HG03469 (cell line): ENCODE measurements around the gene WDR45.

Experiments used
- ATAC-seq: cut with Tn5 transposase; IDR thresholded peaks from one replicate; pipeline ENCODE4 v1.9.1; 2021; ENCODE audit warnings: mild to moderate bottlenecking, moderate library complexity, moderate number of reproducible peaks; ENCODE audit not compliant: unreplicated experiment

WDR45 gene

GRCh38 chrX:49075347-49075746 is 4.3 kb downstream of the WDR45 start:
- no peak for ATAC-seq

- ATAC-seq, result peak; percentile 56
Observed at GRCh38 chrX:49073601-49074575, 5.8 kb downstream of the WDR45 start, which contains the start of gene PRAF2. PRAF2 (minus strand) TSS chrX:49074002; CDS start chrX:49073987, 15 bp downstream.

GRCh38 chrX:49072712-49073095 is 7.0 kb downstream of the WDR45 start:
- ATAC-seq, result no peak

GRCh38 chrX:49071877-49072711 is 7.6 kb downstream of the WDR45 start:
- no peak for ATAC-seq

- ATAC-seq, result no peak
Observed at GRCh38 chrX:49070988-49071387, 8.7 kb downstream of the WDR45 start.

DNA sequence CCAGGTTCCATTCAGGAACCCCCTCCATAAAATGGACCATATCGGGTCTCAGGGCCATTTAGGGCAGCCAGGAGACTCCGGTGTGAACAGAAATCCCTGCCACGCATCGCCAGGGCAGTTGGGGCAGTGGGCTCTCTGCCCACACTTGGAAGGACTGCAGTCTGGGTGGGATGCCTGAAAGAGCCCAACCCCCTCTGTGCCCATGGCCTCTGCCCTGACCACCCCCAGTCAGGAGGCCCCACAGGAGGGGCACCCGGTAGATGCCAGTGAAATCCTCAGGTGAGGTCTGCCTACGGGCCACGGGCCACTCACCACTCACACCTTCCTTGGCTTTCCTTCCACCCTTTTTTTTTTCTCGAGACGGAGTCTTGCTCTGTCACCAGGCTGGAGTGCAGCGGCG is 10.6 kb downstream of the WDR45 start:
- no peak for ATAC-seq

- ATAC-seq, result no peak
Observed at GRCh38 chrX:49067285-49068120, 12.2 kb downstream of the WDR45 start.

DNA sequence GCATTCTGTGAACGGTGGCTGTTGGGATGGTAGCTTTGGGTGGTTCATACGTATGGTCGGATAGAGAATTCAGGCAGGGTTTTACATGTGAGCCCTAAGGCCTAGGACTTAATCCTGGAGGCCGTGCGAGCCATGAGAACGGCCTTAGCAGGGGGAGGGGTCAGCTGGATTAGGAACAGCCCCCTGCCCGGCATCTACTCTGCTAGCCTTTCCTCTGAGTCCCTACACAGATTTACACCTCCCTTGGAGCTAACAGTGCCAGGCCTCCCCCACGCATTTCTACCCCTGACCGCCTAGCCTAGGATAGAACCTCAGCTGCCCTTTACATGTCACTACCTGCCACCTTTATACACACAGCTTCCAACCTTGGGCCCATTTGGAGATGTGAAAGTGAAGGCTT is 13.0 kb downstream of the WDR45 start:
- no peak for ATAC-seq

DNA sequence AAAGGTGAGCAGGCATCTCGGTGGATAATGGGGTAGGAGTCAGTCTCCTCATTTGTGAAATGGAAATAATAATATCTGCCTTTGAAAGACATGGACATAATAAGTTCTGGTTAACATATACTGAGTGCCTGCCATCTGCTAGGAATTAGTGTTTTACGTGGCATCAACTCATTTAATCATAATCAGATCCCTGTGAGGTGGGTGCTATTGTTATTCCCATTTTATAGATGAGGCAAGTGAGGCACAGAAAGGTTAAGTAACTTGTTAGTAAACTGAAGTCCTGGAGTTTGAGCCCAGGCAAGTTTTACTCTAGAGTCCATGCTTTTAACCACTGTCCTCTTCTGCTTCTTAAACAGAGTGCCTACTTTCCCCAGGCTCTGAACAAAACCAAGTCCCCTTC is 13.4 kb downstream of the WDR45 start:
- no peak for ATAC-seq

DNA sequence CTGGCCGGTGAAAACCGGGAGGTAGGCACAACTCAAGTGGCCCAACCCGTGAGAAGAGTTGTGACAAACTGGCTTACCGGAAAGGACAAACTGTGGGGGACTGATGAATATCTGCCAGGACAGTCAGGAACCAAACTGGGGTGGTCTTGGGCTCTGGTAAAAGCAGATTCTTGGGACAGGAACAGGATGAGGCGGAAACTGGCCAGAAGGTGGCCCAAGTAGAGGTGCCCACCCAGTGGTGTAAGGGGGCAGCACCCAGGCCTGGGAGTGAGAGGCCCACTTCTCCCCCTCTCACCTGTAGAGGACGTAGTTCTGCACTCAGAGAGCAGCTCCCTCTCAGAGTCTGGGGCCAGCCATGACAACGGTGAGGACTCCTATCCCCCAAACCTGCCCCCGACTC is 15.0 kb downstream of the WDR45 start:
- ATAC-seq, result no peak

- ATAC-seq, result no peak
Observed at GRCh38 chrX:49064303-49064702, 15.4 kb downstream of the WDR45 start.

DNA sequence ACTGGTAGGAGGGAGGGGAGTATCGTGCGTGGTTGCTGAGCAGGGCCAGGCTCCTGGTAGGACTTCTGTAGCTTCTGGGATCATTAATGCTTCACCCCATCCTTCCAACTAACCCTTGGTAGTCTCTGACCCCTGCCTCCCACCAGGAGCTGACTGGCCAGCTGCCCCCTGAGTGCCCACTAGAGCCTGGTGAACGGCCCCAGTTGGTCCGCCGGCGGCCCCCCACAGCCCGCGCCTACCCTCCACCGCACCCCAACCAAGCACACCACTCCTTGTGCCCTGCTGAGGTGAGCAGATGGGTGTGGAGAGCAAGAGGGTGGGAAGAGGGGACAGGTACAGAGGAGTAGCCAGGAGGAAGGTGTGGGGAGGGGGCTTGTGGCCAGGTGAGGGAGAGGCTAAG is 16.0 kb downstream of the WDR45 start:
- no peak for ATAC-seq

DNA sequence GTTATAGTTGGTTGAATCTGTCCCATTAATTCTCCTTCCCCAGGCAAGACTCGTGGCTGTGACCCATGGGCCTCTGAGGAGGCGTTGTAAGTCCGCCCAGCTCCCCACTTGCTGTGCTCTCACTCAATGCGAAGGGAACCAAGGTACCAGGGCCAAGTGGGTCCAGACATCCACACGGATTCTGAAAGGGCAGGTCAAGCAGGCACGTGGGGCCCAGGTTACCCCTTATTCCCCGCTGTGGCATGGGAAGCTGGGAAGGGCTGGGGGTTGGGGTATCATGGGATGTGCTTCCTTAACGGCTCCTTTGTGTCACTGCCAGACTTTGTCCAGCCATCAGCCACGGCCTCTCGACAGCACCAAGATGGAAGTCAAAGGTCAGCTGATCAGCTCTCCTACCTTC is 17.8 kb downstream of the WDR45 start:
- ATAC-seq, result no peak

DNA sequence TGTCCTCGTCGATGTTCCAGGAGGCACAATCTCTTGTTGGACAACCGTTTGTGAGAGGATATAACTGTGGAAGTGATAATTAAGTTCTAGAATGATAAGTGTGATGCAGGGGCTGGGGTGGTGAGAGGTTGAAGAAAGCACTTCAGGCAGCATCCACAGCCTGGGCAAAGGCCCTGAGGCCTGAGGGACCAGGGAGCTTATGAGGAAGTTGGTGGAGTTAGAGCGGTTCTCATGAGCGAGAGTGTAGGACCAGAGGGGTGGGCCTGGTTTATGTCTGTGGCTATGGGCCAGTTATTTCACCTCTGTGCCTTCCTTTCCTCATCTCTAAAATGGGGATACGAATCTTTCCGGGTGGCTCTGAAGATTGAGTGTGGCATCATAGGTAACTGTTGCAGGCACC is 18.2 kb downstream of the WDR45 start:
- no peak for ATAC-seq

- ATAC-seq, result no peak
Observed at GRCh38 chrX:49060914-49061313, 18.8 kb downstream of the WDR45 start.

- ATAC-seq, result no peak
Observed at GRCh38 chrX:49059681-49060085, 20.0 kb downstream of the WDR45 start.

GRCh38 chrX:49059201-49059600 is 20.5 kb downstream of the WDR45 start:
- no peak for ATAC-seq

DNA sequence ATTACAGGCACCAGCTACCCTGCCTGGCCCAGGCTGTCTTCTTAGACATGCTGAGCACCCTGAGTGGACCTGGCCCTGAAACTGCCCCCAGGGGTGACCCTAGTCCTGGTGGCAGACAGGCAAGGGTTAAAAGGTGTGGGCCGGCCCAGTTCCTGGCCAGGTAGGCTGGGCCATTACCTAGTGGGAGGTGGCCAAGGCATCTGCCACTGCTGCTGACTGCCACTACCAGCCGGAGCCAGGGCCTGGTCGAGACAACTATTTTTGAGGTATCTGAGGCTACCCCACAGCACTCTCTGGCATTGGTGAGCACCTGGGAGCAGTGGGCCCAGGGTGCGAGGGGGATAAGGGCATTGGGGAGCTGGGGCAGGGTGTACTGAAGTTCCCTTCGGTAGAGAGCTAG is 20.9 kb downstream of the WDR45 start, which contains the start of gene CCDC120:
Gene CCDC120, plus strand, starts transcription at position 206 of the 400 bp plus-strand sequence. CDS start 3,043 bp downstream, outside the sequence.
- no peak for ATAC-seq

DNA sequence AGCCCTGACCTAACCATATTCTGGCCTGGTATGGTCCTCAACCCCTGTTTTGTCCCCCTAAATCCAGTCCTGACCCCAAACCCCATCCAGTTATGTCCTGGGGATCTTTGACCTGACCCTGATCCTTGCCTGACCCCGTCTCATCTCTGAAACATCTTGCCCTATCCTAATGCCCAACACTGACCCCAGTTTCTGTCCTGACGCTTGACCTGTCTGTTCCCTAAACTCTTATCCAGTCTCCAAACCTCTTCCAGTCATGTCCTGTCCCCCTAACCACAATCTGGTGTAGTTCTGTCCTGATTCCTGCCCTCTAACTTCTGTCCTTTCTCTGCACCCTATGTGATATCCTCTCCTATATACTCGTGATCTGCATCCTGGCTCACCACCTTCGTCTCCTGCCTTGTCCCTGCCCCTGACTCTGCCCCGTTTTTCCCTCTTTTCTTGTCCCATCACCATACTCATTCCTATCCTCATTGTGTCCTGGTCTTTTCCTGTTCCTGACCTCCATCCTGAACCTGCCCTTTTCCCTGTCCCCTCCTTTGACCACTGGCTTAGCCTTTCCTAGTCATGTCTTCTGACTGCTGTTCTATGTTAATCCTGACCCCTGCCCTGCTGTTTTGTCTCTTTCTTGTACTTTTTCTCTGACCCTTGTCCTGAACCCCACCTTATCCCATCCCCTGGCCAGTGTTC is 25.5 kb downstream of the WDR45 start:
- ATAC-seq, result no peak
